GM12878 (cell line): Measurements from ENCODE around the gene PGAP6. TPM values are rescaled to one million over a fixed set of nuclear protein-coding genes. Genes with fewer than 3 reads are reported as not detected.

ENCODE experiments used
- BACH1 ChIP-seq: fragments of 450-650 bp; IDR thresholded peaks from 2 replicates; pipeline ENCODE4 v1.6.1; 2017; ENCODE audit warnings: mild to moderate bottlenecking, borderline replicate concordance
- CBFB ChIP-seq: IDR thresholded peaks from 2 replicates; pipeline ENCODE4 v1.6.1; 2016; ENCODE audit warnings: antibody characterized with exemption, low read depth
- CREM ChIP-seq: IDR thresholded peaks from 2 replicates; pipeline ENCODE4 v1.6.1; 2014; ENCODE audit warnings: antibody characterized with exemption, low read depth
- ESRRA ChIP-seq: IDR thresholded peaks from 2 replicates; pipeline ENCODE4 v1.6.1; 2012; ENCODE audit warnings: mild to moderate bottlenecking, low read length, improper control_type of control experiment
- FOXM1 ChIP-seq: IDR thresholded peaks from 2 replicates; pipeline ENCODE4 v1.6.1; 2012; ENCODE audit warnings: low read depth, mild to moderate bottlenecking, inconsistent platforms, low read length, moderate library complexity
- IKZF1 ChIP-seq: fragments of 450-650 bp; conservative IDR thresholded peaks from 2 replicates; pipeline ENCODE4 v1.6.1; 2017; ENCODE audit warnings: antibody characterized with exemption, mild to moderate bottlenecking
- KAT2A ChIP-seq: conservative IDR thresholded peaks from 2 replicates; pipeline ENCODE4 v1.6.1; 2011; ENCODE audit warnings: low read depth, low read length; ENCODE audit not compliant: control insufficient read depth
- NFYA ChIP-seq: IDR thresholded peaks from 2 replicates; pipeline ENCODE4 v1.6.1; 2011; ENCODE audit warnings: low read depth, mild to moderate bottlenecking, low read length, improper control_type of control experiment, borderline replicate concordance
- POU2F2 ChIP-seq: IDR thresholded peaks from 3 replicates; pipeline ENCODE4 v1.6.1; 2011; ENCODE audit warnings: low read depth, mild to moderate bottlenecking, low read length, borderline replicate concordance
- SMARCA5 ChIP-seq: fragments of 450-650 bp; IDR thresholded peaks from 2 replicates; pipeline ENCODE4 v1.6.1; 2017; ENCODE audit warnings: mild to moderate bottlenecking
- SP1 ChIP-seq: IDR thresholded peaks from one replicate; pipeline ENCODE4 v1.6.1; 2011; ENCODE audit warnings: low read depth, low read length
- SREBF2 ChIP-seq: IDR thresholded peaks from 2 replicates; pipeline ENCODE4 v1.6.1; 2012; ENCODE audit warnings: mild to moderate bottlenecking, low read length
- SRF ChIP-seq, 2 experiments: IDR thresholded peaks; 2 replicates each; pipeline ENCODE4 v1.6.1; 2011; ENCODE audit warnings: low read depth in 2 of 2, low read length in 2 of 2, mild to moderate bottlenecking in 1 of 2, moderate library complexity in 1 of 2
- STAT3 ChIP-seq: IDR thresholded peaks from 2 replicates; pipeline ENCODE4 v1.6.1; 2011; ENCODE audit warnings: low read depth, low read length, improper control_type of control experiment
- polyA plus RNA-seq, 11 experiments: library from polyadenylated mRNA; depleted of rRNA in 4 of 11; unstranded in 6 of 11; stranded (reverse) in 5 of 11; fragments of >200 nt; fragmentation: Nextera tagmentation in 4 of 11; fragmentation: Illumina TruSeq in 1 of 11; extraction: Ambion mirVana in 4 of 11; extraction: Trizol in 1 of 11; gene quantifications; 1 replicate in 1 of 11; 2 replicates in 10 of 11; pipeline versions ENCODE4 v1.2.1 to v1.2.3, GENCODE V29; 2011 to 2016; ENCODE audit warnings: inconsistent platforms in 2 of 11, missing spikeins in 2 of 11, low read depth in 1 of 11
- total RNA-seq, 4 experiments: library from RNA; depleted of rRNA in 3 of 4; stranded (reverse); fragments of >200 nt in 3 of 4; fragmentation: Illumina TruSeq in 1 of 4; extraction: Trizol in 1 of 4; gene quantifications; 2 replicates each; pipeline versions ENCODE4 v1.2.1 to v1.2.3, GENCODE V29; 2013 to 2021
- TF ChIP-seq, protein P1 (sequence below): IDR thresholded peaks from 2 replicates; pipeline ENCODE4 v1.6.1; 2012; ENCODE audit warnings: improper control_type of control experiment, low read depth, low read length; ENCODE audit not compliant: insufficient replicate concordance
- TF ChIP-seq, protein P2 (sequence below): IDR thresholded peaks from 2 replicates; pipeline ENCODE4 v1.6.1; 2012; ENCODE audit warnings: low read depth, low read length, improper control_type of control experiment
- TF ChIP-seq, protein P3 (sequence below): fragments of 450-650 bp; IDR thresholded peaks from 2 replicates; pipeline ENCODE4 v1.6.1; 2016; ENCODE audit warnings: mild to moderate bottlenecking
- TF ChIP-seq, protein P4 (sequence below): IDR thresholded peaks from 2 replicates; pipeline ENCODE4 v1.6.1; 2012; ENCODE audit warnings: low read depth, low read length, improper control_type of control experiment
- TF ChIP-seq, protein P5 (sequence below): fragments of 450-650 bp; formaldehyde crosslinking; IDR thresholded peaks from 2 replicates; pipeline ENCODE4 v1.4.0; 2022; ENCODE audit warnings: mild to moderate bottlenecking, moderate library complexity

The PGAP6 gene
- total and polyA plus RNA-seq, 10 of the 15 experiments (the other 5 are each of a cell fraction or from before 2014, with no cell fraction given): 0.76 to 48.8 (median 18.4) TPM

DNA sequence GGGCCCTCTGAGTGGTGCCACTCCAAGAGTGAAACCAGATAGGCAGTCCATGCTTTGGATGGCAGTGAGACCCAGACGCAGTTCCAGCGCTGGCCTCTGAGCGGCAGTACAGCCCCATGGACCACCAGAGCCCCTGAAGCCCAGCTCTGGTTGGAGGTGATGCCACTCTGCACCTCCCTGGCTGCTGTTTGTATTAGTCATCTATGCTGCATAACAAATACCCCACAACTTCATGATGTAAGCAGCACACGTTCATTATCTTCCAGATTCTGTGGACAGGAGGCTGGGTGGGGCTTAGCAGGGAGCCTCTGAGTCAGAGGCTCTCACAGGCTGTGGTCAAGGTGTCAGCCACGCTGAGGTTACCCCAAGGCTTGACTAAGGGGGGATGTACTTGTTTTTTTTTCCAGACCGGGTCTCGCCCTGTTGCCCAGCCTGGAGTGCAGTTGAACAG is 10.1 kb upstream of the PGAP6 start (continued):
- TF ChIP-seq, protein P1, sequence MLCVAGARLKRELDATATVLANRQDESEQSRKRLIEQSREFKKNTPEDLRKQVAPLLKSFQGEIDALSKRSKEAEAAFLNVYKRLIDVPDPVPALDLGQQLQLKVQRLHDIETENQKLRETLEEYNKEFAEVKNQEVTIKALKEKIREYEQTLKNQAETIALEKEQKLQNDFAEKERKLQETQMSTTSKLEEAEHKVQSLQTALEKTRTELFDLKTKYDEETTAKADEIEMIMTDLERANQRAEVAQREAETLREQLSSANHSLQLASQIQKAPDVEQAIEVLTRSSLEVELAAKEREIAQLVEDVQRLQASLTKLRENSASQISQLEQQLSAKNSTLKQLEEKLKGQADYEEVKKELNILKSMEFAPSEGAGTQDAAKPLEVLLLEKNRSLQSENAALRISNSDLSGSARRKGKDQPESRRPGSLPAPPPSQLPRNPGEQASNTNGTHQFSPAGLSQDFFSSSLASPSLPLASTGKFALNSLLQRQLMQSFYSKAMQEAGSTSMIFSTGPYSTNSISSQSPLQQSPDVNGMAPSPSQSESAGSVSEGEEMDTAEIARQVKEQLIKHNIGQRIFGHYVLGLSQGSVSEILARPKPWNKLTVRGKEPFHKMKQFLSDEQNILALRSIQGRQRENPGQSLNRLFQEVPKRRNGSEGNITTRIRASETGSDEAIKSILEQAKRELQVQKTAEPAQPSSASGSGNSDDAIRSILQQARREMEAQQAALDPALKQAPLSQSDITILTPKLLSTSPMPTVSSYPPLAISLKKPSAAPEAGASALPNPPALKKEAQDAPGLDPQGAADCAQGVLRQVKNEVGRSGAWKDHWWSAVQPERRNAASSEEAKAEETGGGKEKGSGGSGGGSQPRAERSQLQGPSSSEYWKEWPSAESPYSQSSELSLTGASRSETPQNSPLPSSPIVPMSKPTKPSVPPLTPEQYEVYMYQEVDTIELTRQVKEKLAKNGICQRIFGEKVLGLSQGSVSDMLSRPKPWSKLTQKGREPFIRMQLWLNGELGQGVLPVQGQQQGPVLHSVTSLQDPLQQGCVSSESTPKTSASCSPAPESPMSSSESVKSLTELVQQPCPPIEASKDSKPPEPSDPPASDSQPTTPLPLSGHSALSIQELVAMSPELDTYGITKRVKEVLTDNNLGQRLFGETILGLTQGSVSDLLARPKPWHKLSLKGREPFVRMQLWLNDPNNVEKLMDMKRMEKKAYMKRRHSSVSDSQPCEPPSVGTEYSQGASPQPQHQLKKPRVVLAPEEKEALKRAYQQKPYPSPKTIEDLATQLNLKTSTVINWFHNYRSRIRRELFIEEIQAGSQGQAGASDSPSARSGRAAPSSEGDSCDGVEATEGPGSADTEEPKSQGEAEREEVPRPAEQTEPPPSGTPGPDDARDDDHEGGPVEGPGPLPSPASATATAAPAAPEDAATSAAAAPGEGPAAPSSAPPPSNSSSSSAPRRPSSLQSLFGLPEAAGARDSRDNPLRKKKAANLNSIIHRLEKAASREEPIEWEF: no peak
- TF ChIP-seq, protein P2, sequence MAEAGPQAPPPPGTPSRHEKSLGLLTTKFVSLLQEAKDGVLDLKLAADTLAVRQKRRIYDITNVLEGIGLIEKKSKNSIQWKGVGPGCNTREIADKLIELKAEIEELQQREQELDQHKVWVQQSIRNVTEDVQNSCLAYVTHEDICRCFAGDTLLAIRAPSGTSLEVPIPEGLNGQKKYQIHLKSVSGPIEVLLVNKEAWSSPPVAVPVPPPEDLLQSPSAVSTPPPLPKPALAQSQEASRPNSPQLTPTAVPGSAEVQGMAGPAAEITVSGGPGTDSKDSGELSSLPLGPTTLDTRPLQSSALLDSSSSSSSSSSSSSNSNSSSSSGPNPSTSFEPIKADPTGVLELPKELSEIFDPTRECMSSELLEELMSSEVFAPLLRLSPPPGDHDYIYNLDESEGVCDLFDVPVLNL: no peak
- TF ChIP-seq IKZF1: 0 out of 2 replicates have a peak, but pooled peaks have one; percentile 21
- TF ChIP-seq NFYA: no peak
- TF ChIP-seq FOXM1: no peak
- no peak for TF ChIP-seq KAT2A
- no peak for TF ChIP-seq STAT3
- TF ChIP-seq POU2F2: 0 out of 3 replicates have a peak, but pooled peaks have one; percentile 23
- TF ChIP-seq SREBF2: no peak
- TF ChIP-seq CBFB: peak; percentile 39; the same call in 1 of the 2 replicates
- TF ChIP-seq ESRRA: no peak
- TF ChIP-seq, protein P3, sequence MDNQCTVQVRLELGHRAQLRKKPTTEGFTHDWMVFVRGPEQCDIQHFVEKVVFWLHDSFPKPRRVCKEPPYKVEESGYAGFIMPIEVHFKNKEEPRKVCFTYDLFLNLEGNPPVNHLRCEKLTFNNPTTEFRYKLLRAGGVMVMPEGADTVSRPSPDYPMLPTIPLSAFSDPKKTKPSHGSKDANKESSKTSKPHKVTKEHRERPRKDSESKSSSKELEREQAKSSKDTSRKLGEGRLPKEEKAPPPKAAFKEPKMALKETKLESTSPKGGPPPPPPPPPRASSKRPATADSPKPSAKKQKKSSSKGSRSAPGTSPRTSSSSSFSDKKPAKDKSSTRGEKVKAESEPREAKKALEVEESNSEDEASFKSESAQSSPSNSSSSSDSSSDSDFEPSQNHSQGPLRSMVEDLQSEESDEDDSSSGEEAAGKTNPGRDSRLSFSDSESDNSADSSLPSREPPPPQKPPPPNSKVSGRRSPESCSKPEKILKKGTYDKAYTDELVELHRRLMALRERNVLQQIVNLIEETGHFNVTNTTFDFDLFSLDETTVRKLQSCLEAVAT: no peak
- TF ChIP-seq BACH1: no peak
- TF ChIP-seq, protein P4, sequence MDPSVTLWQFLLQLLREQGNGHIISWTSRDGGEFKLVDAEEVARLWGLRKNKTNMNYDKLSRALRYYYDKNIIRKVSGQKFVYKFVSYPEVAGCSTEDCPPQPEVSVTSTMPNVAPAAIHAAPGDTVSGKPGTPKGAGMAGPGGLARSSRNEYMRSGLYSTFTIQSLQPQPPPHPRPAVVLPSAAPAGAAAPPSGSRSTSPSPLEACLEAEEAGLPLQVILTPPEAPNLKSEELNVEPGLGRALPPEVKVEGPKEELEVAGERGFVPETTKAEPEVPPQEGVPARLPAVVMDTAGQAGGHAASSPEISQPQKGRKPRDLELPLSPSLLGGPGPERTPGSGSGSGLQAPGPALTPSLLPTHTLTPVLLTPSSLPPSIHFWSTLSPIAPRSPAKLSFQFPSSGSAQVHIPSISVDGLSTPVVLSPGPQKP: no peak
- TF ChIP-seq, protein P5, sequence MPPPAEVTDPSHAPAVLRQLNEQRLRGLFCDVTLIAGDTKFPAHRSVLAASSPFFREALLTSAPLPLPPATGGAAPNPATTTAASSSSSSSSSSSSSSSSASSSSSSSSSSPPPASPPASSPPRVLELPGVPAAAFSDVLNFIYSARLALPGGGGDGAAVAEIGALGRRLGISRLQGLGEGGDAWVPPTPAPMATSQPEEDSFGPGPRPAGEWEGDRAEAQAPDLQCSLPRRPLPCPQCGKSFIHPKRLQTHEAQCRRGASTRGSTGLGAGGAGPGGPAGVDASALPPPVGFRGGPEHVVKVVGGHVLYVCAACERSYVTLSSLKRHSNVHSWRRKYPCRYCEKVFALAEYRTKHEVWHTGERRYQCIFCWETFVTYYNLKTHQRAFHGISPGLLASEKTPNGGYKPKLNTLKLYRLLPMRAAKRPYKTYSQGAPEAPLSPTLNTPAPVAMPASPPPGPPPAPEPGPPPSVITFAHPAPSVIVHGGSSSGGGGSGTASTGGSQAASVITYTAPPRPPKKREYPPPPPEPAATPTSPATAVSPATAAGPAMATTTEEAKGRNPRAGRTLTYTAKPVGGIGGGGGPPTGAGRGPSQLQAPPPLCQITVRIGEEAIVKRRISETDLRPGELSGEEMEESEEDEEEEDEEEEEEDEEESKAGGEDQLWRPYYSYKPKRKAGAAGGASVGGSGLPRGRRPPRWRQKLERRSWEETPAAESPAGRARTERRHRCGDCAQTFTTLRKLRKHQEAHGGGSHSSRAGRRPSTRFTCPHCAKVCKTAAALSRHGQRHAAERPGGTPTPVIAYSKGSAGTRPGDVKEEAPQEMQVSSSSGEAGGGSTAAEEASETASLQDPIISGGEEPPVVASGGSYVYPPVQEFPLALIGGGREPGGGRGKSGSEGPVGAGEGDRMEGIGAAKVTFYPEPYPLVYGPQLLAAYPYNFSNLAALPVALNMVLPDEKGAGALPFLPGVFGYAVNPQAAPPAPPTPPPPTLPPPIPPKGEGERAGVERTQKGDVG: no peak
- TF ChIP-seq CREM: no peak
- no peak for TF ChIP-seq SP1
- TF ChIP-seq SMARCA5: peak; percentile 84
- no peak for TF ChIP-seq SRF (IDR thresholded peaks at IDR 0.05; ENCODE audit: low read depth in 2 of 2, low read length in 2 of 2)
